Breast epithelium (tissue), 4 donors: Measurements from ENCODE around the gene MYLK. TPM values are rescaled to one million over a fixed set of nuclear protein-coding genes. Genes with fewer than 3 reads are reported as not detected.

ENCODE experiments used
- DNase-seq, 2 donors: peaks; one replicate each; pipeline ENCODE4 v3.0.0-alpha.2; 2019; ENCODE audit warnings: low spot score in 2 of 2
- H3K27ac ChIP-seq, 2 donors: fragments of 200-600 bp; sonication (generic) in 1 of 2; one replicate each; pipeline ENCODE4 v1.5.1; 2016 to 2019; ENCODE audit warnings: mild to moderate bottlenecking in 1 of 2
- H3K27me3 ChIP-seq, 2 donors: fragments of 200-600 bp; sonication (generic) in 1 of 2; one replicate each; pipeline versions ENCODE4 v1.5.1 to v1.6.0; 2017 to 2019; ENCODE audit warnings: control low read depth in 1 of 2, mild to moderate bottlenecking in 1 of 2
- H3K36me3 ChIP-seq: fragments of 200-600 bp; one replicate; pipeline ENCODE4 v1.5.1; 2019
- H3K4me1 ChIP-seq, 2 donors: fragments of 200-600 bp; sonication (generic); one replicate each; pipeline ENCODE4 v1.5.1; 2016 to 2019; ENCODE audit warnings: control low read depth in 1 of 2
- H3K4me3 ChIP-seq, 3 donors: fragments of 200-600 bp; sonication (generic); 1 replicate in 2 of 3; 2 replicates in 1 of 3; pipeline ENCODE4 v1.5.1; 2016 to 2019; ENCODE audit warnings: mild to moderate bottlenecking in 3 of 3, moderate library complexity in 2 of 3
- H3K9me3 ChIP-seq, 2 donors: fragments of 200-600 bp; sonication (generic) in 1 of 2; one replicate each; pipeline ENCODE4 v1.5.1; 2016 to 2019; ENCODE audit warnings: control low read depth in 1 of 2
- POLR2A ChIP-seq: fragments of 450-650 bp; IDR thresholded peaks from one replicate; pipeline ENCODE4 v1.6.1; 2016; ENCODE audit warnings: antibody characterized with exemption, mild to moderate bottlenecking, moderate library complexity
- POLR2AphosphoS5 ChIP-seq, 3 donors: sonication (generic); formaldehyde crosslinking; IDR thresholded peaks; one replicate each; pipeline ENCODE4 v1.6.1; 2017; ENCODE audit warnings: antibody characterized with exemption in 3 of 3
- intact Hi-C: fragments of 100-400 bp; cut with DNase I; formaldehyde crosslinking; loops from one replicate; pipeline ENCODE4 v1.15.1; 2023; ENCODE audit warnings: low total_unique reads
- total RNA-seq, 3 donors: library from RNA; depleted of rRNA; stranded (reverse); fragments of >200 nt; gene quantifications; one replicate each; pipeline ENCODE4 v1.1.0, GENCODE V29; 2016
- TF ChIP-seq, protein P1 (sequence below), 3 donors: fragments of 450-650 bp; IDR thresholded peaks; one replicate each; pipeline ENCODE4 v1.5.1; 2016 to 2017; ENCODE audit warnings: antibody characterized with exemption in 3 of 3, mild to moderate bottlenecking in 3 of 3, moderate library complexity in 3 of 3

MYLK gene
- total RNA-seq, 3 donors from 2014 or later: 87.2 to 188 (median 181) TPM

DNA sequence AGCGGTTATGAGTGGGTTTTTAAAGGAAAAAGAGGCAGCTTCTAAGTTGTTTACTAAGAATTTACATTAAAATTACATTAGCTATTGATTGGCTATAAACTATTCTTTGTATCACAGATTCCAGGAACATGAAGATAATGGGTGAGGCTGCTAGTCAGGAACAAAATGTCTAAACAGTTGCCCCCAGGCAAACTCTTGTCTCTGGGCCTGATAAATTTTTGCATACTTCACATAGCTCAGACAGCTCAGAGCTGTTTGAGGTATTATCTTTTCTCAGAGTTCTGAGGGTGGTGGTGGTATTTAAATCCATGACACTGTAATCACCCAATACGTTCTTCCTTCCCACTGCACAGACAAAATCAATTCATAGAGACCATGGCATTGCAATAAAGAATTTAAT lies 297.2 kb downstream of the MYLK start:
- Histone ChIP-seq H3K4me1 (peaks cover 0 to 4% of the 10 kb centered on the region in 2 donors), H3K36me3 (no peaks in the 10 kb centered on the region), H3K4me3 (no peak overlapping the region), H3K27me3 (no peaks in the 10 kb centered on the region), H3K9me3 (peaks cover 9 to 10% of the 10 kb centered on the region in 2 donors), H3K27ac (no peak overlapping the region)
- no peak for TF ChIP-seq POLR2A
- intact Hi-C loops: no loop called here
- DNase-seq: no peak

DNA sequence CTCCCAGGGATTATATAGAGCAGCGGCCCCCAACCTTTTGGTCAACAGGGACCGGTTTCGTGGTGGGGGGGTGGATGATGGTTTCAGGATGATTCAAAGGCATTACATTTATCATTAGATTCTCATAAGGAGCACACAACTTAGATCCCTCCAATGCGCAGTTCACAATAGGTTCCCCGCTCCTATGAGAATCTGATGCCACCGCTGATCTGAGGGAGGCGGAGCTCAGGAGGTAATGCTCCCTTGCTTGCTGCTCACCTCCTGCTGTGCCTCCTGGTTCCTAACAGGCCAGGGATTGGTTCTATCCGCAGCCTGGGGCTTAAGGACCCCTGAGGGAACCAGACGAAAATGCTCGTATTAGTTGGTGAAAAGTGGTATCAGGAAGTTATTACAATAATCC lies 298.0 kb downstream of the MYLK start:
- Histone ChIP-seq H3K27ac (peak overlapping the region; percentile 93 to 94), H3K9me3 (peaks cover 8 to 9% of the 10 kb centered on the region in 2 donors), H3K4me1 (peaks cover 0 to 4% of the 10 kb centered on the region in 2 donors), H3K4me3 (peak overlapping the region; percentile 87 to 98 (median 94)), H3K36me3 (no peaks in the 10 kb centered on the region), H3K27me3 (no peaks in the 10 kb centered on the region)
- TF ChIP-seq, protein P1, sequence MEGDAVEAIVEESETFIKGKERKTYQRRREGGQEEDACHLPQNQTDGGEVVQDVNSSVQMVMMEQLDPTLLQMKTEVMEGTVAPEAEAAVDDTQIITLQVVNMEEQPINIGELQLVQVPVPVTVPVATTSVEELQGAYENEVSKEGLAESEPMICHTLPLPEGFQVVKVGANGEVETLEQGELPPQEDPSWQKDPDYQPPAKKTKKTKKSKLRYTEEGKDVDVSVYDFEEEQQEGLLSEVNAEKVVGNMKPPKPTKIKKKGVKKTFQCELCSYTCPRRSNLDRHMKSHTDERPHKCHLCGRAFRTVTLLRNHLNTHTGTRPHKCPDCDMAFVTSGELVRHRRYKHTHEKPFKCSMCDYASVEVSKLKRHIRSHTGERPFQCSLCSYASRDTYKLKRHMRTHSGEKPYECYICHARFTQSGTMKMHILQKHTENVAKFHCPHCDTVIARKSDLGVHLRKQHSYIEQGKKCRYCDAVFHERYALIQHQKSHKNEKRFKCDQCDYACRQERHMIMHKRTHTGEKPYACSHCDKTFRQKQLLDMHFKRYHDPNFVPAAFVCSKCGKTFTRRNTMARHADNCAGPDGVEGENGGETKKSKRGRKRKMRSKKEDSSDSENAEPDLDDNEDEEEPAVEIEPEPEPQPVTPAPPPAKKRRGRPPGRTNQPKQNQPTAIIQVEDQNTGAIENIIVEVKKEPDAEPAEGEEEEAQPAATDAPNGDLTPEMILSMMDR (IDR thresholded peaks at IDR 0.05): no peak
- TF ChIP-seq POLR2AphosphoS5 (IDR thresholded peaks at IDR 0.05): no peak
- TF ChIP-seq POLR2A: no peak
- DNase-seq: no peak
- intact Hi-C loops: no loop called here

DNA sequence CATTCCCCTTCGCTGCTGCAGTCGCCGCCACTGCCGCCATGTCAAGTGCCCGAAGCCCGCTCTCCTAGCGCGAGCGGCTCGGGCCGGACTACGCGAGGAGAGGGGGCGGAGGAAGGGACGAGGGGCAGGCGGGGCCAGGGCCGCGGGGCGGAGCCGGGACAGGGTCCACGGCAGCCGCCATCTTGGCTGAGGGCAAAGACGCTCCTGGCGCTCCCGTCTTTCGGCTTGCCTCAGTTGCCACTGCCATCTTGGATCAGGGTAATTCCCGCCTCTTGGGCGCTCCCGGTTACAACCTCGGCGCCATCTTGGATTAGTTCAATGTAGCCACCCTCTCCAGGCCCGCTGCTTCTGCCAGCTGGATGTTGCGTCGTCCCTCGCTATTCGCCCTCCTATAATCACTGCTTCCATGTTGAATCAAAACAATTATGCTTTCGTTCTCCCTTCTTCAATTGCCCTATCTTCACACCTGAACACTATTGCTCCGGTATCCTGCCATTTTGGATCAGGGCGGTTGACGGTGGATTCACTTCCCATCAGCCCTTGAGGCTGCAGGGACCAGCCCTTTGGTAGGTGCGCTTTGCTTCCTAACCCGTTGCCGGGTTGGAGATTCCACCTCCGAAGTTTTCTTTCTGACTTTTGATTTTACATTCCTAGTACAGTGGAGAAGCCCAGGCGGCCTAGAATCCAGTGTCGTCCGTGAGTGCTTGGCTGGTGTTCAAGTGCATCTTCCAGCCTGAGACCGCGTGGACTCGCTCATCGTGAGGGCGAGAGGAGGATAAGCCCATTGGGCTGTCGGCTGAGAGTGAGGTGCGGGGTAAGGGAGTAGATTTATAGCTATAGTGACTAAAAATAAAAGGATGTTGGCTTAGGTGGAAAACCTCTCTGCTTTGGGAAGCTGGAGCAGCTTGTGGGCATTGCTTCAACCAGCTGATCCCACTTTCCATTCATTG lies 298.9 kb downstream of the MYLK start, which contains the start of gene HACD2:
Gene HACD2 (minus strand): TSS at position 66 of the 950 bp plus-strand sequence. CDS start 26 bp downstream, at position 40.
- H3K36me3 ChIP-seq: no peaks in the 10 kb centered on the region
- TF ChIP-seq POLR2A: peak; percentile 23
- TF ChIP-seq POLR2AphosphoS5 (IDR thresholded peaks at IDR 0.05): peak; percentile 59 to 89 (median 72)
- TF ChIP-seq, protein P1 (IDR thresholded peaks at IDR 0.05): no peak
- no peaks in the 10 kb centered on the region for H3K27me3 ChIP-seq
- DNase-seq: peak; percentile 95
- peak within 1 kb of the TSS; percentile 93 to 94 for H3K27ac ChIP-seq
- H3K4me1 ChIP-seq: peaks cover 0 to 4% of the 10 kb centered on the region in 2 donors
- intact Hi-C loops: no loop called here
- peaks cover 0 to under 1% of the 10 kb centered on the region in 2 donors for H3K9me3 ChIP-seq
- H3K4me3 ChIP-seq: peak within 1 kb of the TSS; percentile 87 to 98 (median 94)

DNA sequence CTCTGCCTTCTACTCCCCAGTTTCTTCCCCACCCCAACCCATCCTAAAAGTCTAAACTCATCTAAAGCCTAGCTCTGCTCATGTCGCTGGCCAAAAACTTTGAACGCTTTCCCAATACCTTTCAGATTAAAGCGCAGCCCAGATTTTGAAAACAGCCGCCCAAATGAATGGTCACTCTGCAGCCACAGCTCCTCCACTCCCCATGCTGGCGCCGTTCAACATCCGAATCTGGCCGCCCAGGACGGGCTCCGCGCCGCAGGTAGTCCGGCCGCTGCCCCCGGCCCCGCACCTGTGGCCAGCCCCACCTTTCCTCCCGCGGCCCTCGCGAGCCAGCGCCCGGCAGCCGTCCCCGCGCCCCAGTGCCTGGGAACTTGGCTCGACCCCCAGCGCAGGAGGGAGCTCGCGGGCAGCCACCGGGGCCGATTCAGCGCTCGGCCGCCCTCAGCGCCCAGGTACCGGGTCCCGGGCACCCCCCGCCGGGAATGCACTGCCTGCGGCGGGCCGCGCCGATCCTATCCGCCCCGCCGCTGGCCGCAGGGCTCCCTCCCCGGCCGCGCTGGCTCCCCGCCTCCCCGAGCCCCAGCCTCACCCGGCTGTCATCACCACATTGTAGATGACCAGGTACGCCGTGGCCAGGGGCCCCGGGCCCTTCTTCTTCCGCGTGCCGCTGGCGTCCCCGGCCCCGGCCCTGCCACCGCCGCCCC lies 299.7 kb downstream of the MYLK start:
- Histone ChIP-seq H3K4me1 (peaks cover 0 to 4% of the 10 kb centered on the region in 2 donors), H3K36me3 (no peaks in the 10 kb centered on the region), H3K4me3 (peak overlapping the region; percentile 87 to 98 (median 94)), H3K27me3 (no peaks in the 10 kb centered on the region), H3K27ac (peak overlapping the region; percentile 93 to 94), H3K9me3 (no peaks in the 10 kb centered on the region)
- DNase-seq: peak; percentile 34 to 58
- TF ChIP-seq, protein P1 (IDR thresholded peaks at IDR 0.05): no peak
- no peak for TF ChIP-seq POLR2AphosphoS5 (IDR thresholded peaks at IDR 0.05)
- TF ChIP-seq POLR2A: no peak
- intact Hi-C loops: no loop called here

DNA sequence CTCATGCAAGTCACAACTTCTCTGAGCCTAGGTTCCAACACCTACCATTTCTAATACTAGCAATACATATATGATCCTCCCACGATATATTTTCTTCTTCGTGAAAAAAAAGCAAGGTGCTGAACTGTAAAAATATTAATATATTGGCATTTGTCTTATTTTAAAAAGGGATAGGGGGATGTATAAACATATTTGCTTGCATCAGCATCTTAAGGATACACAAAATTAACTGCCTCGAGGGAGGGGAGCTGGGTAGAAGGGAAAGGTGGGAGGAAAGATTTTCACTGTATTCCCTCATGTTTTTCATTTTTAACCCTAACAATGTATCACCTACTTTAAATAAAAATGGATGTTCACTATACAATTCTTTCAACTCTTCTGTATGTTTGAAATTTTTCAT lies 300.6 kb downstream of the MYLK start:
- peaks cover 0 to 4% of the 10 kb centered on the region in 2 donors for H3K4me1 ChIP-seq
- H3K4me3 ChIP-seq: peak overlapping the region in 2 of 3 donors; percentile 87 to 98
- no peak overlapping the region for H3K27ac ChIP-seq
- no peaks in the 10 kb centered on the region for H3K27me3 ChIP-seq
- intact Hi-C loops: no loop called here
- no peak for DNase-seq
- H3K36me3 ChIP-seq: no peaks in the 10 kb centered on the region
- TF ChIP-seq POLR2A (no peak), POLR2AphosphoS5 (IDR thresholded peaks at IDR 0.05) (no peak)
- TF ChIP-seq, protein P1 (IDR thresholded peaks at IDR 0.05): no peak
- no peaks in the 10 kb centered on the region for H3K9me3 ChIP-seq
